DND-41 (cell line): ENCODE measurements around the gene SYNM.

Source experiments
- ATAC-seq: fragments of 200-7000 bp; cut with Tn5 transposase; 3 replicates; pipeline ENCODE4 v1.9.1; 2021; ENCODE audit warnings: low read depth; ENCODE audit not compliant: insufficient read depth
- DNase-seq: peaks from one replicate; pipeline ENCODE4 v3.0.0-alpha.2; 2020
- H2AFZ ChIP-seq: 2 replicates; pipeline ENCODE4 v1.6.0; 2012; ENCODE audit warnings: low read depth, low read length
- H3K27ac ChIP-seq: 2 replicates; pipeline ENCODE4 v1.5.1; 2012; ENCODE audit warnings: low read length, inconsistent platforms
- H3K27me3 ChIP-seq: fragments of 200-600 bp; sonication (generic); 2 replicates; pipeline ENCODE4 v1.6.0; 2012; ENCODE audit warnings: low read length, mild to moderate bottlenecking, inconsistent platforms; ENCODE audit not compliant: insufficient read depth, poor library complexity
- H3K36me3 ChIP-seq: 2 replicates; pipeline ENCODE4 v1.5.1; 2012; ENCODE audit warnings: low read length, inconsistent platforms; ENCODE audit not compliant: insufficient read depth
- H3K4me1 ChIP-seq: 2 replicates; pipeline ENCODE4 v1.5.1; 2012; ENCODE audit warnings: mild to moderate bottlenecking, low read length; ENCODE audit not compliant: insufficient read depth
- H3K4me2 ChIP-seq: 2 replicates; pipeline ENCODE4 v1.6.0; 2012; ENCODE audit warnings: mild to moderate bottlenecking, moderate library complexity, low read length, inconsistent platforms; ENCODE audit not compliant: insufficient read depth
- H3K4me3 ChIP-seq, 2 experiments: fragments of 200-600 bp in 1 of 2; shearing (Covaris generic) in 1 of 2; 2 replicates each; pipeline ENCODE4 v1.5.1; 2012 to 2016; ENCODE audit warnings: inconsistent platforms in 2 of 2, low read length in 2 of 2, mild to moderate bottlenecking in 2 of 2, low read depth in 1 of 2, moderate library complexity in 1 of 2
- H3K79me2 ChIP-seq: 2 replicates; pipeline ENCODE4 v1.6.0; 2012; ENCODE audit warnings: low read length, inconsistent platforms; ENCODE audit not compliant: insufficient read depth
- H3K9ac ChIP-seq: 2 replicates; pipeline ENCODE4 v1.6.0; 2012; ENCODE audit warnings: low read depth, mild to moderate bottlenecking, inconsistent platforms, low read length, moderate library complexity
- H3K9me3 ChIP-seq: 2 replicates; pipeline ENCODE4 v1.5.1; 2012; ENCODE audit warnings: low read length, moderate library complexity, mild to moderate bottlenecking, inconsistent platforms; ENCODE audit not compliant: insufficient read depth, severe bottlenecking
- H4K20me1 ChIP-seq: 2 replicates; pipeline ENCODE4 v1.6.0; 2012; ENCODE audit warnings: low read length; ENCODE audit not compliant: insufficient read depth
- CTCF ChIP-seq: IDR thresholded peaks from 2 replicates; pipeline ENCODE4 v1.5.1; 2012; ENCODE audit warnings: borderline replicate concordance, low read length, moderate library complexity, mild to moderate bottlenecking; ENCODE audit not compliant: poor library complexity, severe bottlenecking; ENCODE audit errors: extremely low read depth
- EZH2 ChIP-seq: IDR thresholded peaks from 3 replicates; pipeline ENCODE4 v1.6.1; 2012; ENCODE audit warnings: borderline replicate concordance, low read depth, mild to moderate bottlenecking, moderate library complexity, low read length, inconsistent platforms; ENCODE audit not compliant: severe bottlenecking

SYNM gene

DNA sequence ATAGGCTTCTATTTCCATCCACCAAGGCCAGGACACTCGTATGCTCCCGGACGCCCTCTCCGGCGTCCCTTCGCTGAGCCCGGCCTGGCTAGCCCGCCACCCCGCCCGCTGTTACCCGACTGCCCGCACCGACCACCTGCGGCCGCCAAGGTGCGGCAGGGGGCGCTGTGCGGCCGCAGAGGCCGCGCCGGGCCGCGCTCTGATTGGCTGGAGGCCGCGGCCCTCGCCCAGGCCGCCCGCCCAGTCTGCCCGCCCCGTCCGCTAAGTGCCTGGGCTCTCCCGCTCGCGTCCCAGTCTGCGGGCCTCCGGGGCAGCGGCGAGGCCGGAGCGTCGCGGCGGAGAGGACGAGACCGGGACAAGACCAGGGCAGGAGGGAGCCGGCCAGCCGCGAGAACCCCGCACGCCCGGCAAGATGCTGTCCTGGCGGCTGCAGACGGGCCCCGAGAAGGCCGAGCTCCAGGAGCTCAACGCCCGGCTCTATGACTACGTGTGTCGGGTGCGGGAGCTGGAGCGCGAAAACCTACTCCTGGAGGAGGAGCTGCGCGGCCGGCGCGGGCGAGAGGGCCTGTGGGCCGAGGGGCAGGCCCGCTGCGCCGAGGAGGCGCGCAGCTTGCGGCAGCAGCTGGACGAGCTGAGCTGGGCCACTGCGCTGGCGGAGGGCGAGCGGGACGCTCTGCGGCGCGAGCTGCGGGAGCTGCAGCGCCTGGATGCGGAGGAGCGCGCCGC lies at the start of gene SYNM:
Gene SYNM, plus strand, starts transcription at position 293 of the 726 bp plus-strand sequence. Its CDS starts 120 bp downstream, at position 413.
- Histone ChIP-seq H2AFZ (no peak within 1 kb of the TSS), H3K36me3 (no peaks in the 10 kb centered on the region), H3K27me3 (no peaks in the 10 kb centered on the region), H3K9me3 (no peaks in the 10 kb centered on the region), H3K27ac (no peak within 1 kb of the TSS), H3K79me2 (no peaks in the 10 kb centered on the region), H3K4me1 (peaks cover 12% of the 10 kb centered on the region; the same call in 1 of the 2 replicates), H3K9ac (no peak within 1 kb of the TSS), H3K4me3 (no peak within 1 kb of the TSS), H3K4me2 (no peak within 1 kb of the TSS), H4K20me1 (no peaks in the 10 kb centered on the region)
- no peak for DNase-seq
- no peak for ATAC-seq
- no peak for TF ChIP-seq EZH2
- TF ChIP-seq CTCF: no peak

GRCh38 chr15:99055555-99056134 lies 49.2 kb upstream of the SYNM start:
- TF ChIP-seq EZH2 (no peak), CTCF (no peak)
- H3K9ac ChIP-seq: no peak overlapping the region
- no peaks in the 10 kb centered on the region for H3K36me3 ChIP-seq
- no peaks in the 10 kb centered on the region for H3K79me2 ChIP-seq
- H3K9me3 ChIP-seq: no peaks in the 10 kb centered on the region
- no peak for ATAC-seq
- no peaks in the 10 kb centered on the region for H4K20me1 ChIP-seq
- no peak overlapping the region for H3K4me3 ChIP-seq
- peaks cover 23% of the 10 kb centered on the region for H3K4me1 ChIP-seq
- H3K27ac ChIP-seq: no peak overlapping the region
- DNase-seq: no peak
- no peaks in the 10 kb centered on the region for H3K27me3 ChIP-seq
- no peak overlapping the region for H3K4me2 ChIP-seq
- no peak overlapping the region for H2AFZ ChIP-seq

- no peak for ATAC-seq
- DNase-seq: no peak
- Histone ChIP-seq H3K4me1 (peaks cover 23% of the 10 kb centered on the region), H3K9ac (no peak overlapping the region), H3K27me3 (no peaks in the 10 kb centered on the region), H3K9me3 (no peaks in the 10 kb centered on the region), H2AFZ (no peak overlapping the region), H3K36me3 (no peaks in the 10 kb centered on the region), H3K4me3 (no peak overlapping the region), H3K27ac (no peak overlapping the region), H4K20me1 (no peaks in the 10 kb centered on the region), H3K79me2 (no peaks in the 10 kb centered on the region), H3K4me2 (no peak overlapping the region)
- TF ChIP-seq EZH2 (no peak), CTCF (no peak)
Observed at GRCh38 chr15:99057020-99057419, 47.9 kb upstream of the SYNM start.
